Caco-2 (cell line): Measurements from ENCODE around the gene PCBD2. TPM values are rescaled to one million over a fixed set of nuclear protein-coding genes. Genes with fewer than 3 reads are reported as not detected.
"Not testable (repeated sequence)": the region's sequence is repeated elsewhere in the genome, so short reads cannot be mapped to it uniquely, and the experiment has no call there.

ENCODE experiments used
- Bru-seq: library from RNA; stranded (reverse); fragments of 400-500 nt; gene quantifications from one replicate; lab custom pipeline; 2021; lab: Mats Ljungman, UMichigan
- BruChase-seq, 2 experiments: library from RNA; stranded (reverse); fragments of 400-500 nt; gene quantifications; one replicate each; lab custom pipeline; 2021; lab: Mats Ljungman, UMichigan
- BruUV-seq: library from RNA; stranded (reverse); fragments of 400-500 nt; replicated peaks from 2 replicates; lab custom pipeline; 2021; lab: Mats Ljungman, UMichigan
- CTCF ChIA-PET: fragments of 300-600 bp; sonication (Branson Sonifier 250); formaldehyde crosslinking; loops from one replicate; lab custom pipeline; 2022; ENCODE audit warnings: antibody characterized with exemption; lab: Charles Lee
- POLR2A ChIA-PET: fragments of 300-600 bp; sonication (Branson Sonifier 250); formaldehyde crosslinking; loops from one replicate; lab custom pipeline; 2022; ENCODE audit warnings: antibody characterized with exemption; lab: Charles Lee
- DNase-seq, 2 experiments: peaks; one replicate each; pipeline versions ENCODE4 v3.0.0 to v3.0.0-alpha.2; 2020 to 2022
- H3K27me3 ChIP-seq: replicated peaks from 2 replicates; pipeline ENCODE4 v1.6.0; 2011; ENCODE audit warnings: low read length; ENCODE audit not compliant: control insufficient read depth, insufficient read depth
- H3K36me3 ChIP-seq: 2 replicates; pipeline ENCODE4 v1.5.1; 2011; ENCODE audit warnings: low read length; ENCODE audit not compliant: control insufficient read depth, insufficient read depth
- H3K4me1 ChIP-seq: fragments of 250-450 bp; sonication (Bioruptor Pico); 2 replicates; pipeline ENCODE4 v1.5.1; 2020; ENCODE audit warnings: mild to moderate bottlenecking
- H3K4me3 ChIP-seq: 2 replicates; pipeline ENCODE4 v1.5.1; 2011; ENCODE audit warnings: low read depth, mild to moderate bottlenecking, control low read depth, low read length
- H3K9me3 ChIP-seq: fragments of 250-450 bp; sonication (Bioruptor Pico); 2 replicates; pipeline ENCODE4 v1.5.1; 2020; ENCODE audit warnings: mild to moderate bottlenecking, moderate library complexity
- H3K27ac Mint-ChIP-seq: one replicate; pipeline ENCODE4 v1.8.0; 2022; ENCODE audit warnings: mixed read lengths; ENCODE audit not compliant: unreplicated experiment
- H3K27me3 Mint-ChIP-seq: one replicate; pipeline ENCODE4 v1.8.0; 2022; ENCODE audit warnings: mixed read lengths; ENCODE audit not compliant: insufficient read depth, unreplicated experiment
- H3K36me3 Mint-ChIP-seq: one replicate; pipeline ENCODE4 v1.8.0; 2022; ENCODE audit warnings: mild to moderate bottlenecking, mixed read lengths; ENCODE audit not compliant: insufficient read depth, unreplicated experiment
- H3K4me1 Mint-ChIP-seq: one replicate; pipeline ENCODE4 v1.8.0; 2022; ENCODE audit warnings: low read depth, mixed read lengths; ENCODE audit not compliant: unreplicated experiment
- H3K4me3 Mint-ChIP-seq: one replicate; pipeline ENCODE4 v1.8.0; 2022; ENCODE audit warnings: mild to moderate bottlenecking, moderate library complexity, mixed read lengths; ENCODE audit not compliant: unreplicated experiment
- H3K9me3 Mint-ChIP-seq: one replicate; pipeline ENCODE4 v1.8.0; 2022; ENCODE audit warnings: mixed read lengths; ENCODE audit not compliant: unreplicated experiment
- CTCF ChIP-seq, 2 experiments: fragments of 200-600 bp in 1 of 2; IDR thresholded peaks; 1 replicate in 1 of 2; 2 replicates in 1 of 2; pipeline versions ENCODE4 v1.5.1 to v1.8.0; 2011 to 2022; ENCODE audit warnings: antibody characterized with exemption in 1 of 2, control low read depth in 1 of 2, inconsistent platforms in 1 of 2, low read depth in 1 of 2, low read length in 1 of 2, mild to moderate bottlenecking in 1 of 2, moderate library complexity in 1 of 2; ENCODE audit not compliant: insufficient read depth in 1 of 2, severe bottlenecking in 1 of 2, unreplicated experiment in 1 of 2
- intact Hi-C: fragments of 100-400 bp; cut with micrococcal nuclease; formaldehyde crosslinking; loops from one replicate; pipeline ENCODE4 v1.10.0; 2022; ENCODE audit not compliant: unreplicated experiment
- long read RNA-seq: library from polyadenylated mRNA; stranded (forward); transcript quantifications from one replicate; pipeline ENCODE4 v2.0.0, GENCODE V29; 2022
- total RNA-seq: library from RNA; stranded (reverse); gene quantifications from 2 replicates; pipeline ENCODE4 v1.2.3, GENCODE V29; 2022

The PCBD2 gene
- 20.8 and 24.2 TPM in 2 replicates for total RNA-seq
- percentile 83 among the genes with signal in this experiment for Bru-seq, nascent RNA
- BruChase-seq, experiment 1, labeled RNA remaining after a 2-hour chase: percentile 80 among the genes with signal in this experiment
- BruChase-seq, experiment 2, labeled RNA remaining after a 6-hour chase: percentile 83 among the genes with signal in this experiment
- long read RNA-seq, transcript PCBD2-201 (4 exons, 1,223 nt): major isoform, 24 of 27 reads
- long read RNA-seq, partial matches to known transcripts: 1 of 27 reads
- long read RNA-seq, other reads (novel, unspliced or antisense): 2 of 27 reads

- BruUV-seq: no TSS peak
- intact Hi-C loops: loop anchor here (1.0 to 10.0 kb wide), 5 partner anchors 30 to 318 kb away; partner anchors contain the start of genes CAMLG and TXNDC15
- CTCF ChIA-PET: interaction anchor here (0.5 to 1.9 kb wide), 15 partner anchors 9 to 1129 kb away, joined by 3 to 11 read pairs (median 5); partner anchors contain the start of genes CAMLG and TXNDC15
These were observed at the start of gene PCBD2 for GRCh38 chr5:134904610-134905245. Gene PCBD2, plus strand, starts transcription at chr5:134905131. Its CDS starts 9 bp downstream, at chr5:134905140.

GRCh38 chr5:134856465-134856864, 48.5 kb upstream of the PCBD2 start:
- peaks cover 54% of the 10 kb centered on the region for H3K36me3 Mint-ChIP-seq
- H3K27me3 ChIP-seq, H3K4me3 Mint-ChIP-seq: not testable (repeated sequence)

More at GRCh38 chr5:134904610-134905245, at the start of gene PCBD2:
- H3K4me1 ChIP-seq: no peaks in the 10 kb centered on the region
- no peaks in the 10 kb centered on the region for H3K4me1 Mint-ChIP-seq
- H3K27me3 Mint-ChIP-seq: no peaks in the 10 kb centered on the region
- peak within 1 kb of the TSS; percentile 90 for H3K27ac Mint-ChIP-seq
- peak; percentile 93 to 95 for TF ChIP-seq CTCF (IDR thresholded peaks at IDR 0.05; ENCODE audit: insufficient read depth in 1 of 2, low read depth in 1 of 2, low read length in 1 of 2, severe bottlenecking in 1 of 2, unreplicated experiment in 1 of 2)
- H3K36me3 Mint-ChIP-seq: peaks cover 23% of the 10 kb centered on the region
- H3K36me3 ChIP-seq: no peaks in the 10 kb centered on the region
- H3K9me3 ChIP-seq: no peaks in the 10 kb centered on the region
- no peaks in the 10 kb centered on the region for H3K27me3 ChIP-seq
- no peaks in the 10 kb centered on the region for H3K9me3 Mint-ChIP-seq
- DNase-seq: peak; percentile 93 to 98
- POLR2A ChIA-PET: interaction anchor here (0.6 to 1.6 kb wide), 9 partner anchors 25 to 360 kb away, joined by 3 to 12 read pairs (median 3); partner anchors contain the start of genes C5orf24, DDX46 and TXNDC15
- peak within 1 kb of the TSS; percentile 94 for H3K4me3 ChIP-seq
- H3K4me3 Mint-ChIP-seq: peak within 1 kb of the TSS; percentile 83

GRCh38 chr5:134857401-134857800, 47.5 kb upstream of the PCBD2 start:
- H3K4me3 ChIP-seq: no peak overlapping the region
- intact Hi-C loops: no loop called here

More at GRCh38 chr5:134856465-134856864, 48.5 kb upstream of the PCBD2 start:
- H3K4me1 Mint-ChIP-seq, H3K36me3 ChIP-seq, H3K27ac Mint-ChIP-seq, POLR2A ChIA-PET, H3K9me3 Mint-ChIP-seq, BruUV-seq, intact Hi-C loops, H3K9me3 ChIP-seq, H3K27me3 Mint-ChIP-seq, CTCF ChIA-PET, H3K4me3 ChIP-seq, H3K4me1 ChIP-seq, DNase-seq: not testable (repeated sequence)

More at GRCh38 chr5:134857401-134857800, 47.5 kb upstream of the PCBD2 start:
- DNase-seq: no peak
- ChIA-PET POLR2A (interaction anchor here (0.6 kb wide), 1 partner anchor 17 kb away, joined by 3 read pairs; the partner anchor contains the start of gene TXNDC15), CTCF (interaction anchor here (0.6 kb wide), 1 partner anchor 49 kb away, joined by 9 read pairs; no protein-coding TSS in a partner anchor)
- Histone ChIP-seq H3K36me3 (peaks cover 3% of the 10 kb centered on the region), H3K9me3 (no peaks in the 10 kb centered on the region), H3K27me3 (no peaks in the 10 kb centered on the region), H3K4me1 (no peaks in the 10 kb centered on the region)
- no peaks in the 10 kb centered on the region for H3K27me3 Mint-ChIP-seq
- no peaks in the 10 kb centered on the region for H3K9me3 Mint-ChIP-seq
- TF ChIP-seq CTCF (IDR thresholded peaks at IDR 0.05; ENCODE audit: insufficient read depth in 1 of 2, low read depth in 1 of 2, low read length in 1 of 2, severe bottlenecking in 1 of 2, unreplicated experiment in 1 of 2): no peak
- no peaks in the 10 kb centered on the region for H3K4me1 Mint-ChIP-seq
- H3K36me3 Mint-ChIP-seq: peaks cover 49% of the 10 kb centered on the region
- H3K4me3 Mint-ChIP-seq: no peak overlapping the region
- H3K27ac Mint-ChIP-seq: no peak overlapping the region
- no TSS peak for BruUV-seq
